SK-N-SH (cell line): ENCODE measurements around the gene PITHD1.

ENCODE experiments used
- CTCF ChIP-seq: fragments of 200-600 bp; sonication (generic); IDR thresholded peaks from 2 replicates; pipeline ENCODE4 v1.6.1; 2017; ENCODE audit warnings: antibody characterized with exemption, mild to moderate bottlenecking, moderate library complexity
- POLR2AphosphoS5 ChIP-seq: IDR thresholded peaks from 2 replicates; pipeline ENCODE4 v1.6.1; 2012; ENCODE audit warnings: low read depth, low read length
- REST ChIP-seq: IDR thresholded peaks from 2 replicates; pipeline ENCODE4 v1.6.1; 2012; ENCODE audit warnings: mild to moderate bottlenecking, low read depth, low read length, moderate library complexity

GRCh38 chr1:23741609-23742008, 36.6 kb upstream of the PITHD1 start:
- no peak for TF ChIP-seq CTCF
- TF ChIP-seq REST, result no peak
- no peak for TF ChIP-seq POLR2AphosphoS5
